ENCODE measurements around the gene CERS6. TPM values are rescaled to one million over a fixed set of nuclear protein-coding genes. Genes with fewer than 3 reads are reported as not detected.
"Not testable (repeated sequence)": the region's sequence is repeated elsewhere in the genome, so short reads cannot be mapped to it uniquely, and the experiment has no call there.

CERS6 gene
- total RNA-seq, 1 donor from 2014 or later, result 21.8 TPM

- TF ChIP-seq CTCF (IDR thresholded peaks at IDR 0.05), result no peak
- H3K27ac ChIP-seq, result no peak overlapping the region
- no peaks in the 10 kb centered on the region for H3K36me3 ChIP-seq
- no peaks in the 10 kb centered on the region for H3K9me3 ChIP-seq
- DNase-seq, result no peak
- H3K4me1 ChIP-seq, result peaks cover 8% of the 10 kb centered on the region
- intact Hi-C loops (cut with DNase I), result no loop called here
- no peak overlapping the region for H3K4me3 ChIP-seq
- no peak for ATAC-seq
- no peaks in the 10 kb centered on the region for H3K27me3 ChIP-seq (ENCODE audit: low read depth)
Measured at GRCh38 chr2:168652997-168653921, 197.2 kb downstream of the CERS6 start.

- no peak for TF ChIP-seq CTCF (IDR thresholded peaks at IDR 0.05)
- H3K9me3 ChIP-seq, result no peaks in the 10 kb centered on the region
- no peak for ATAC-seq
Measured at GRCh38 chr2:168654705-168655104, 198.6 kb downstream of the CERS6 start.

GRCh38 chr2:168655207-168655606 lies 199.1 kb downstream of the CERS6 start:
- Histone ChIP-seq H3K36me3 (no peaks in the 10 kb centered on the region), H3K4me3 (no peak overlapping the region), H3K9me3 (no peaks in the 10 kb centered on the region), H3K27ac (no peak overlapping the region), H3K4me1 (no peaks in the 10 kb centered on the region), H3K27me3 (ENCODE audit: low read depth) (no peaks in the 10 kb centered on the region)
- no peak for ATAC-seq
- DNase-seq, result no peak
- intact Hi-C loops (cut with DNase I), result no loop called here
- TF ChIP-seq CTCF (IDR thresholded peaks at IDR 0.05), result no peak

More at GRCh38 chr2:168654705-168655104, 198.6 kb downstream of the CERS6 start:
- peaks cover under 1% of the 10 kb centered on the region for H3K4me1 ChIP-seq
- H3K4me3 ChIP-seq, result no peak overlapping the region
- H3K27me3 ChIP-seq (ENCODE audit: low read depth), result no peaks in the 10 kb centered on the region
- no peak overlapping the region for H3K27ac ChIP-seq
- no peaks in the 10 kb centered on the region for H3K36me3 ChIP-seq
- intact Hi-C loops (cut with DNase I), result no loop called here
- no peak for DNase-seq

GRCh38 chr2:168657378-168657777 lies 201.3 kb downstream of the CERS6 start:
- DNase-seq, ATAC-seq: not testable (repeated sequence)

GRCh38 chr2:168658706-168659105 lies 202.6 kb downstream of the CERS6 start:
- Histone ChIP-seq H3K27ac (no peak overlapping the region), H3K4me1 (no peaks in the 10 kb centered on the region), H3K36me3 (no peaks in the 10 kb centered on the region), H3K4me3 (no peak overlapping the region), H3K27me3 (ENCODE audit: low read depth) (no peaks in the 10 kb centered on the region), H3K9me3 (no peaks in the 10 kb centered on the region)
- intact Hi-C loops (cut with DNase I), result no loop called here
- DNase-seq (no peak), ATAC-seq (no peak)
- TF ChIP-seq CTCF (IDR thresholded peaks at IDR 0.05), result no peak

More at GRCh38 chr2:168657378-168657777, 201.3 kb downstream of the CERS6 start:
- H3K4me1 ChIP-seq; H3K9me3 ChIP-seq; H3K36me3 ChIP-seq; H3K4me3 ChIP-seq; intact Hi-C loops (cut with DNase I); H3K27me3 ChIP-seq (ENCODE audit: low read depth); H3K27ac ChIP-seq: not testable (repeated sequence)
